Fibroblast of lung (primary cell): ENCODE results near the gene FUBP3. TPM values are rescaled to one million over a fixed set of nuclear protein-coding genes. Genes with fewer than 3 reads are reported as not detected.

ENCODE experiments used
- DNase-seq, 2 donors: peaks; one replicate each; pipeline versions ENCODE4 v3.0.0 to v3.0.0-alpha.2; 2010; ENCODE audit warnings: low read depth in 2 of 2
- H2AFZ ChIP-seq: 2 replicates; pipeline ENCODE4 v1.5.1; 2012; ENCODE audit warnings: low read length, control low read depth, inconsistent platforms
- H3K27ac ChIP-seq: 2 replicates; pipeline ENCODE4 v1.5.1; 2011; ENCODE audit warnings: low read length, control low read depth; ENCODE audit not compliant: insufficient read depth
- H3K27me3 ChIP-seq: 2 replicates; pipeline ENCODE4 v1.5.1; 2011; ENCODE audit warnings: mild to moderate bottlenecking, low read length; ENCODE audit not compliant: control insufficient read depth, insufficient read depth
- H3K36me3 ChIP-seq: 2 replicates; pipeline ENCODE4 v1.5.1; 2011; ENCODE audit warnings: low read length; ENCODE audit not compliant: control insufficient read depth, insufficient read depth
- H3K4me1 ChIP-seq: 2 replicates; pipeline ENCODE4 v1.5.1; 2011; ENCODE audit warnings: low read length; ENCODE audit not compliant: control insufficient read depth, insufficient read depth; ENCODE audit errors: extremely low read depth
- H3K4me2 ChIP-seq: 2 replicates; pipeline ENCODE4 v1.5.1; 2011; ENCODE audit warnings: low read length, control low read depth; ENCODE audit not compliant: insufficient read depth; ENCODE audit errors: extremely low read depth
- H3K4me3 ChIP-seq, 4 experiments: fragments of 200-600 bp in 1 of 4; sonication (generic) in 1 of 4; replicated peaks in 1 of 4; 2 replicates each; pipeline ENCODE4 v1.5.1; 2011 to 2016; ENCODE audit warnings: low read length in 4 of 4, low read depth in 3 of 4, mild to moderate bottlenecking in 3 of 4, control low read depth in 2 of 4, inconsistent platforms in 1 of 4, mixed read lengths in 1 of 4; ENCODE audit not compliant: insufficient read depth in 1 of 4; ENCODE audit errors: control extremely low read depth in 1 of 4
- H3K79me2 ChIP-seq: 2 replicates; pipeline ENCODE4 v1.5.1; 2012; ENCODE audit warnings: mild to moderate bottlenecking, low read length, inconsistent platforms; ENCODE audit not compliant: control insufficient read depth, insufficient read depth
- H3K9ac ChIP-seq: 2 replicates; pipeline ENCODE4 v1.5.1; 2011; ENCODE audit warnings: mild to moderate bottlenecking, low read length, control low read depth; ENCODE audit not compliant: insufficient read depth
- H3K9me3 ChIP-seq: 2 replicates; pipeline ENCODE4 v1.5.1; 2012; ENCODE audit warnings: low read depth, low read length; ENCODE audit not compliant: control insufficient read depth, insufficient read depth
- H4K20me1 ChIP-seq: 2 replicates; pipeline ENCODE4 v1.5.1; 2011; ENCODE audit warnings: low read length; ENCODE audit not compliant: control insufficient read depth, insufficient read depth; ENCODE audit errors: extremely low read depth
- CTCF ChIP-seq, 2 donors: IDR thresholded peaks in 1 of 2; conservative IDR thresholded peaks in 1 of 2; 1 replicate in 1 of 2; 2 replicates in 1 of 2; pipeline ENCODE4 v1.5.1; 2011 to 2012; ENCODE audit warnings: low read length in 2 of 2, control low read depth in 1 of 2, inconsistent platforms in 1 of 2, low read depth in 1 of 2, mild to moderate bottlenecking in 1 of 2
- EZH2 ChIP-seq: IDR thresholded peaks from 2 replicates; pipeline ENCODE4 v1.5.1; 2012; ENCODE audit warnings: low read length, control low read depth, mild to moderate bottlenecking; ENCODE audit errors: missing control alignments
- polyA plus RNA-seq, 2 donors: library from polyadenylated mRNA; depleted of rRNA in 1 of 2; stranded (reverse) in 1 of 2; unstranded in 1 of 2; fragments of >200 nt; gene quantifications; 2 replicates each; pipeline ENCODE4 v1.2.1, GENCODE V29; 2011 to 2012; ENCODE audit warnings: missing spikeins in 1 of 2
- total RNA-seq: library from RNA; depleted of rRNA; stranded (reverse); fragments of >200 nt; gene quantifications from 2 replicates; pipeline ENCODE4 v1.2.1, GENCODE V29; 2014

Gene FUBP3
- total and polyA plus RNA-seq, 2 donors (not counting 1 experiment from before 2014, with no cell fraction given): 35.7 to 36.2 TPM

GRCh38 chr9:130598188-130598587 is 18.8 kb downstream of the FUBP3 start:
- no peak overlapping the region for H3K9ac ChIP-seq
- no peak overlapping the region for H3K27ac ChIP-seq
- H3K4me3 ChIP-seq: no peak overlapping the region
- no peak for DNase-seq
- no peaks in the 10 kb centered on the region for H3K9me3 ChIP-seq
- H4K20me1 ChIP-seq: no peaks in the 10 kb centered on the region
- TF ChIP-seq CTCF (conservative IDR thresholded peaks at IDR 0.05 in 1 of 2, IDR thresholded peaks at IDR 0.05 in 1 of 2; ENCODE audit: low read depth in 1 of 2, low read length in 2 of 2): no peak
- no peak for TF ChIP-seq EZH2
- H3K36me3 ChIP-seq: peaks cover 3% of the 10 kb centered on the region
- no peak overlapping the region for H3K4me2 ChIP-seq
- no peak overlapping the region for H2AFZ ChIP-seq
- peaks cover 6% of the 10 kb centered on the region for H3K79me2 ChIP-seq
- H3K4me1 ChIP-seq: no peaks in the 10 kb centered on the region
- no peaks in the 10 kb centered on the region for H3K27me3 ChIP-seq

- no peaks in the 10 kb centered on the region for H3K4me1 ChIP-seq
- DNase-seq: no peak
- H3K27me3 ChIP-seq: no peaks in the 10 kb centered on the region
- H3K4me3 ChIP-seq: no peak overlapping the region
- H3K27ac ChIP-seq: no peak overlapping the region
- H4K20me1 ChIP-seq: no peaks in the 10 kb centered on the region
- H2AFZ ChIP-seq: no peak overlapping the region
- TF ChIP-seq CTCF (conservative IDR thresholded peaks at IDR 0.05 in 1 of 2, IDR thresholded peaks at IDR 0.05 in 1 of 2; ENCODE audit: low read depth in 1 of 2, low read length in 2 of 2): no peak
- no peak for TF ChIP-seq EZH2
- peaks cover 3% of the 10 kb centered on the region for H3K36me3 ChIP-seq
- H3K9ac ChIP-seq: no peak overlapping the region
- no peaks in the 10 kb centered on the region for H3K9me3 ChIP-seq
- H3K79me2 ChIP-seq: peaks cover 1% of the 10 kb centered on the region
- no peak overlapping the region for H3K4me2 ChIP-seq
These were observed 20.2 kb downstream of the FUBP3 start for GRCh38 chr9:130599625-130600024.

- no peaks in the 10 kb centered on the region for H3K4me1 ChIP-seq
- no peaks in the 10 kb centered on the region for H4K20me1 ChIP-seq
- peaks cover 3% of the 10 kb centered on the region for H3K36me3 ChIP-seq
- TF ChIP-seq EZH2: no peak
- TF ChIP-seq CTCF (conservative IDR thresholded peaks at IDR 0.05 in 1 of 2, IDR thresholded peaks at IDR 0.05 in 1 of 2; ENCODE audit: low read depth in 1 of 2, low read length in 2 of 2): no peak
- no peak overlapping the region for H2AFZ ChIP-seq
- no peaks in the 10 kb centered on the region for H3K9me3 ChIP-seq
- H3K9ac ChIP-seq: no peak overlapping the region
- H3K4me3 ChIP-seq: no peak overlapping the region
- no peak for DNase-seq
- no peak overlapping the region for H3K27ac ChIP-seq
- no peaks in the 10 kb centered on the region for H3K27me3 ChIP-seq
- no peak overlapping the region for H3K4me2 ChIP-seq
- H3K79me2 ChIP-seq: peaks cover 1% of the 10 kb centered on the region
These were observed 21.7 kb downstream of the FUBP3 start for GRCh38 chr9:130601100-130601499.
